SKM-1 treated with dmso at 0.1 percent for 144 hours (cell line): ENCODE results near the gene NHLRC4.

Experiments
- DNase-seq: peaks from one replicate; lab custom pipeline; 2025; ENCODE audit not compliant: unreplicated experiment; lab: John Stamatoyannopoulos, UW

NHLRC4 gene

GRCh38 chr16:530111-530817 is 36.5 kb upstream of the NHLRC4 start:
- DNase-seq: no peak

- DNase-seq: no peak
Measured at GRCh38 chr16:531494-532125, 35.2 kb upstream of the NHLRC4 start.

GRCh38 chr16:533391-534123 is 33.2 kb upstream of the NHLRC4 start:
- DNase-seq: no peak

GRCh38 chr16:534135-534534 is 32.7 kb upstream of the NHLRC4 start:
- no peak for DNase-seq

GRCh38 chr16:534856-535445 is 31.9 kb upstream of the NHLRC4 start:
- no peak for DNase-seq

GRCh38 chr16:535446-536405 is 31.1 kb upstream of the NHLRC4 start:
- DNase-seq: no peak

- no peak for DNase-seq
Measured at GRCh38 chr16:536746-537145, 30.1 kb upstream of the NHLRC4 start.

- DNase-seq: no peak
Measured at GRCh38 chr16:537415-538335, 29.1 kb upstream of the NHLRC4 start.

GRCh38 chr16:539901-540530 is 26.8 kb upstream of the NHLRC4 start:
- no peak for DNase-seq

- DNase-seq: no peak
Measured at GRCh38 chr16:540645-541340, 26.0 kb upstream of the NHLRC4 start.

- DNase-seq: no peak
Measured at GRCh38 chr16:543301-544164, 23.3 kb upstream of the NHLRC4 start.

GRCh38 chr16:544517-544916 is 22.3 kb upstream of the NHLRC4 start:
- no peak for DNase-seq

GRCh38 chr16:546909-547770 is 19.7 kb upstream of the NHLRC4 start:
- DNase-seq: no peak

- no peak for DNase-seq
Measured at GRCh38 chr16:548586-548985, 18.2 kb upstream of the NHLRC4 start.

GRCh38 chr16:549544-550263 is 17.1 kb upstream of the NHLRC4 start:
- no peak for DNase-seq

GRCh38 chr16:551210-551609 is 15.6 kb upstream of the NHLRC4 start:
- DNase-seq: no peak
